GM19468 (cell line): ENCODE data around the gene FAM110C.

Experiments used
- ATAC-seq: cut with Tn5 transposase; IDR thresholded peaks from one replicate; pipeline ENCODE4 v1.9.1; 2021; ENCODE audit warnings: mild to moderate bottlenecking, moderate library complexity, moderate number of reproducible peaks; ENCODE audit not compliant: unreplicated experiment; ENCODE audit errors: extremely low read depth

Gene FAM110C

DNA sequence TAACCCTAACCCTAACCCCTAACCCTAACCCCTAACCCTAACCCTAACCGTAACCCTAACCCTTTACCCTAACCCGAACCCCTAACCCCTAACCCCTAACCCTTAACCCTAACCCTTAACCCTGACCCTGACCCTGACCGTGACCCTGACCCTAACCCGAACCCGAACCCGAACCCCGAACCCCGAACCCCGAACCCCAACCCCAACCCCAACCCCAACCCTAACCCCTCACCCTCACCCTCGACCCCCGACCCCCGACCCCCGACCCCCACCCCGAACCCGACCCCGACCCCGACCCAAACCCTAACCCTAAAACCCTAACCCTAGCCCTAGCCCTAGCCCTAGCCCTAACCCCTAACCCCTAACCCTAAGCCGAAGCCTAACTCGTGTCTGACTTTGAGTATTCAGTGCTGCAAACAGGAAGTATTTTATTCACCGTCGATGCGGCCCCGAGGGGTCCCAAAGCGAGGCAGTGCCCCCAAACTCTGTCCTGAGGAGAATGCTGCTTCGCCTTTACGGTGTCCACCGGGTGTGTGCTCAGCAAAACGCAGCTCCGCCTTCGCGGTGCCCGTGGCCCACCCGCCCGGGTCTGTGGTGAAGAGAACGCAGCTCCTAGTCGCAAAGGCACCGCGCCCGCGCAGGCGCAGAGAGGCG, 36.0 kb downstream of the FAM110C start:
- ATAC-seq = no peak
